HepG2 (cell line): ENCODE measurements around the gene SRSF11. TPM values are rescaled to one million over a fixed set of nuclear protein-coding genes. Genes with fewer than 3 reads are reported as not detected.

Experiments
- ATAC-seq: fragments of 200-7000 bp; cut with Tn5 transposase; 3 replicates; pipeline ENCODE4 v1.9.1; 2020; ENCODE audit warnings: mild to moderate bottlenecking, moderate library complexity
- BruUV-seq: library from RNA; stranded (reverse); fragments of 400-500 nt; replicated peaks from 2 replicates; lab custom pipeline; 2021; lab: Mats Ljungman, UMichigan
- CTCF ChIA-PET: fragments of 300-600 bp; formaldehyde crosslinking; extraction: SDS; loops from one replicate; lab custom pipeline; 2021; ENCODE audit warnings: low total read pairs, inconsistent platforms, low intra/inter-chr PET ratio; lab: Yijun Ruan, JAX
- POLR2A ChIA-PET: fragments of 350-600 bp; sonication (Branson Sonifier 250); formaldehyde crosslinking; loops from one replicate; lab custom pipeline; 2020; ENCODE audit warnings: antibody characterized with exemption, inconsistent platforms; lab: Yijun Ruan, JAX
- DNase-seq: peaks from one replicate; pipeline ENCODE4 v3.0.0-alpha.2; 2015; ENCODE audit warnings: low spot score
- FAIRE-seq: peaks from 3 replicates; lab custom pipeline; 2011; peaks lifted over from hg19 to GRCh38; lab: Jason Lieb, UNC
- H2AFZ ChIP-seq: one replicate; pipeline ENCODE4 v1.6.1; 2011; ENCODE audit warnings: low read length, inconsistent platforms
- H3K27ac ChIP-seq: fragments of 300-600 bp; 3 replicates; pipeline ENCODE4 v1.8.0; 2011; ENCODE audit warnings: mixed run types, mild to moderate bottlenecking, mixed read lengths, low read length, inconsistent platforms; ENCODE audit not compliant: insufficient read depth; ENCODE audit errors: extremely low read length
- H3K27me3 ChIP-seq, 2 experiments: fragments of 200-600 bp in 1 of 2; 2 replicates in 1 of 2; 3 replicates in 1 of 2; pipeline versions ENCODE4 v1.6.0 to v1.8.0; 2011; ENCODE audit warnings: low read length in 2 of 2, mild to moderate bottlenecking in 2 of 2, moderate library complexity in 2 of 2, inconsistent platforms in 1 of 2; ENCODE audit not compliant: insufficient read depth in 2 of 2, control insufficient read depth in 1 of 2
- H3K36me3 ChIP-seq, 2 experiments: fragments of 200-600 bp in 1 of 2; replicated peaks in 1 of 2; 2 replicates in 1 of 2; 3 replicates in 1 of 2; pipeline versions ENCODE4 v1.5.1 to v1.8.0; 2011; ENCODE audit warnings: low read length in 2 of 2, inconsistent platforms in 1 of 2; ENCODE audit not compliant: insufficient read depth in 2 of 2, control insufficient read depth in 1 of 2
- H3K4me1 ChIP-seq: 2 replicates; pipeline ENCODE4 v1.5.1; 2012; ENCODE audit warnings: low read length, inconsistent platforms; ENCODE audit not compliant: insufficient read depth
- H3K4me2 ChIP-seq: 2 replicates; pipeline ENCODE4 v1.6.0; 2011; ENCODE audit warnings: low read depth, low read length, inconsistent platforms
- H3K4me3 ChIP-seq, 3 experiments: fragments of 200-600 bp in 1 of 3; sonication (generic), shearing (Covaris generic) in 1 of 3; replicated peaks in 1 of 3; 2 replicates each; pipeline ENCODE4 v1.5.1; 2011 to 2016; ENCODE audit warnings: low read length in 3 of 3, inconsistent platforms in 2 of 3, low read depth in 2 of 3, mild to moderate bottlenecking in 2 of 3, control low read depth in 1 of 3, mixed read lengths in 1 of 3; ENCODE audit not compliant: insufficient read depth in 1 of 3
- H3K79me2 ChIP-seq: one replicate; pipeline ENCODE4 v1.6.1; 2011; ENCODE audit warnings: low read length, inconsistent platforms; ENCODE audit not compliant: insufficient read depth
- H3K9ac ChIP-seq: 2 replicates; pipeline ENCODE4 v1.6.0; 2011; ENCODE audit warnings: mild to moderate bottlenecking, low read depth, low read length, inconsistent platforms; ENCODE audit not compliant: insufficient read depth
- H3K9me3 ChIP-seq: 2 replicates; pipeline ENCODE4 v1.5.1; 2012; ENCODE audit warnings: mild to moderate bottlenecking, low read length
- H4K20me1 ChIP-seq: 2 replicates; pipeline ENCODE4 v1.6.0; 2011; ENCODE audit warnings: inconsistent platforms, mild to moderate bottlenecking, low read length, moderate library complexity; ENCODE audit not compliant: insufficient read depth
- DZIP1 ChIP-seq: sonication (generic); formaldehyde crosslinking; IDR thresholded peaks from 2 replicates; pipeline ENCODE4 v1.5.0; 2020; ENCODE audit warnings: mild to moderate bottlenecking, missing genetic modification reagents
- FOXM1 ChIP-seq: sonication (generic); formaldehyde crosslinking; IDR thresholded peaks from 2 replicates; pipeline ENCODE4 v1.5.0; 2020; ENCODE audit warnings: missing genetic modification reagents
- NFIC ChIP-seq: IDR thresholded peaks from 2 replicates; pipeline ENCODE4 v1.6.1; 2012; ENCODE audit warnings: mild to moderate bottlenecking, low read length, inconsistent platforms
- SIX4 ChIP-seq: sonication (generic); formaldehyde crosslinking; IDR thresholded peaks from 2 replicates; pipeline ENCODE4 v1.4.0; 2020; ENCODE audit warnings: missing genetic modification reagents
- ZHX2 ChIP-seq, 2 experiments: sonication (generic) in 1 of 2; formaldehyde crosslinking in 1 of 2; IDR thresholded peaks; 2 replicates each; pipeline versions ENCODE4 v1.6.1 to v1.9.0; 2014 to 2022; ENCODE audit warnings: antibody characterized with exemption in 1 of 2, borderline replicate concordance in 1 of 2, inconsistent platforms in 1 of 2, low read depth in 1 of 2, missing genetic modification reagents in 1 of 2
- ZNF44 ChIP-seq: sonication (generic); formaldehyde crosslinking; IDR thresholded peaks from 2 replicates; pipeline ENCODE4 v1.5.1; 2020; ENCODE audit warnings: mild to moderate bottlenecking, missing genetic modification reagents
- ZNF543 ChIP-seq: sonication (generic); formaldehyde crosslinking; IDR thresholded peaks from 2 replicates; pipeline ENCODE4 v1.4.0; 2020; ENCODE audit warnings: mild to moderate bottlenecking, missing genetic modification reagents
- ZNF576 ChIP-seq: sonication (generic); formaldehyde crosslinking; IDR thresholded peaks from 2 replicates; pipeline ENCODE4 v1.4.0; 2020; ENCODE audit warnings: mild to moderate bottlenecking, missing genetic modification reagents
- ZNF747 ChIP-seq: sonication (generic); formaldehyde crosslinking; IDR thresholded peaks from 2 replicates; pipeline ENCODE4 v1.8.1; 2023; ENCODE audit warnings: missing genetic modification reagents, mild to moderate bottlenecking, borderline replicate concordance
- WGBS: methylation state at CpG from one replicate; pipeline ENCODE4 v1.1.6; 2017; ENCODE audit warnings: low lambda C conversion rate; 5-methylcytosine and 5-hydroxymethylcytosine counted together
- in situ Hi-C: cut with HindIII; loops from 2 replicates; pipeline ENCODE4 v1.10.0; 2017; ENCODE audit warnings: low pct_unique_long_range_greater_than_20kb; ENCODE audit not compliant: extremely low pct_ligation_motif_present
- intact Hi-C: fragments of 100-400 bp; cut with micrococcal nuclease; formaldehyde crosslinking; loops from one replicate; pipeline ENCODE4 v1.10.0; 2022; ENCODE audit not compliant: unreplicated experiment
- polyA plus RNA-seq, 8 experiments: library from polyadenylated mRNA; depleted of rRNA in 3 of 8; stranded (reverse) in 7 of 8; unstranded in 1 of 8; fragments of >200 nt; fragmentation: Illumina TruSeq in 4 of 8; extraction: Trizol in 4 of 8; gene quantifications; 2 replicates each; pipeline versions ENCODE4 v1.2.1 to v1.2.3, GENCODE V29; 2011 to 2016; ENCODE audit warnings: low read depth in 4 of 8, missing spikeins in 1 of 8, mixed read lengths in 1 of 8; ENCODE audit not compliant: insufficient read depth in 1 of 8
- total RNA-seq, 5 experiments: library from RNA; depleted of rRNA; stranded (reverse); fragments of >200 nt; fragmentation: Illumina TruSeq; extraction: Trizol; gene quantifications; 2 replicates each; pipeline ENCODE4 v1.2.3, GENCODE V29; 2016; ENCODE audit warnings: low read depth in 1 of 5

Gene SRSF11
- total and polyA plus RNA-seq, 2 of the 13 experiments (the other 11 are each of a cell fraction or from before 2014, with no cell fraction given): 118 to 381 TPM

- no peak overlapping the region for H3K9ac ChIP-seq
- ChIA-PET POLR2A (interaction anchor here (1.0 to 1.4 kb wide), 2 partner anchors 22 to 184 kb away, joined by 3 to 4 read pairs; partner anchors contain the start of genes CTH and LRRC40), CTCF (no interaction called here)
- H3K4me2 ChIP-seq: no peak overlapping the region
- H3K79me2 ChIP-seq: peaks cover 63% of the 10 kb centered on the region
- H3K9me3 ChIP-seq: no peaks in the 10 kb centered on the region
- FAIRE-seq (no peak), ATAC-seq (peak; percentile 36; the same call in 2 of the 3 replicates), DNase-seq (no peak)
- H4K20me1 ChIP-seq: peaks cover 29% of the 10 kb centered on the region
- intact Hi-C loops: no loop called here
- no peak overlapping the region for H3K27ac ChIP-seq
- 92% methylated on average over 1 of the region's 1 CpG for WGBS
- H3K27me3 ChIP-seq: no peaks in the 10 kb centered on the region
- no TSS peak for BruUV-seq
- H3K4me3 ChIP-seq: no peak overlapping the region
- TF ChIP-seq ZNF44 (CRISPR knock-in tag): no peak
- no peak for TF ChIP-seq DZIP1 (CRISPR knock-in tag)
- no peak for TF ChIP-seq NFIC
- no peak for TF ChIP-seq ZHX2 (IDR thresholded peaks at IDR 0.05; ENCODE audit: low read depth)
- TF ChIP-seq ZHX2 (CRISPR knock-in tag; IDR thresholded peaks at IDR 0.05; ENCODE audit: borderline replicate concordance): no peak
- no peak for TF ChIP-seq ZNF576 (CRISPR knock-in tag)
- TF ChIP-seq ZNF747 (CRISPR knock-in tag): no peak
- no peak for TF ChIP-seq FOXM1
- TF ChIP-seq SIX4 (CRISPR knock-in tag): no peak
- TF ChIP-seq ZNF543 (CRISPR knock-in tag): no peak
- H3K36me3 ChIP-seq: peaks cover 5 to 72% of the 10 kb centered on the region in 2 experiments
- H3K4me1 ChIP-seq: peaks cover 41% of the 10 kb centered on the region
- in situ Hi-C loops: no loop called here
- no peak overlapping the region for H2AFZ ChIP-seq
These were observed 6.3 kb downstream of the SRSF11 start for GRCh38 chr1:70227439-70227838.
